Tibial artery (tissue), 4 donors: ENCODE data around the gene BAIAP2L1.

ENCODE experiments used
- DNase-seq, 2 donors: peaks; one replicate each; pipeline ENCODE4 v3.0.0-alpha.2; 2019
- H3K27ac ChIP-seq, 2 donors: fragments of 200-600 bp; sonication (generic) in 1 of 2; 1 replicate in 1 of 2; 2 replicates in 1 of 2; pipeline ENCODE4 v1.5.1; 2018 to 2019; ENCODE audit warnings: mild to moderate bottlenecking in 1 of 2
- H3K27me3 ChIP-seq, 2 donors: fragments of 200-600 bp; sonication (generic) in 1 of 2; one replicate each; pipeline versions ENCODE4 v1.5.1 to v1.6.0; 2016 to 2019
- H3K36me3 ChIP-seq, 3 donors: fragments of 200-600 bp; sonication (generic) in 2 of 3; one replicate each; pipeline ENCODE4 v1.5.1; 2016 to 2019; ENCODE audit warnings: mild to moderate bottlenecking in 2 of 3
- H3K4me1 ChIP-seq, 4 donors: fragments of 200-600 bp; sonication (generic) in 2 of 4; 1 replicate in 3 of 4; 2 replicates in 1 of 4; pipeline ENCODE4 v1.5.1; 2016 to 2019
- H3K4me3 ChIP-seq, 2 donors: fragments of 200-600 bp; sonication (generic) in 1 of 2; 1 replicate in 1 of 2; 2 replicates in 1 of 2; pipeline ENCODE4 v1.5.1; 2018 to 2019; ENCODE audit warnings: mild to moderate bottlenecking in 2 of 2
- H3K9me3 ChIP-seq, 3 donors: fragments of 200-600 bp; sonication (generic) in 1 of 3; one replicate each; pipeline ENCODE4 v1.5.1; 2016 to 2019
- CTCF ChIP-seq, 2 experiments: fragments of 200-600 bp in 1 of 2; fragments of 450-650 bp in 1 of 2; IDR thresholded peaks; one replicate each; pipeline ENCODE4 v1.5.1; 2017 to 2019; ENCODE audit warnings: antibody characterized with exemption in 2 of 2, mild to moderate bottlenecking in 1 of 2, moderate library complexity in 1 of 2
- intact Hi-C: fragments of 100-400 bp; cut with DNase I; formaldehyde crosslinking; loops from one replicate; pipeline ENCODE4 v1.15.0; 2023; ENCODE audit warnings: low total_unique reads

BAIAP2L1 gene

GRCh38 chr7:98278408-98278807 lies 122.5 kb downstream of the BAIAP2L1 start:
- Histone ChIP-seq H3K27ac (no peak overlapping the region), H3K36me3 (no peaks in the 10 kb centered on the region), H3K27me3 (no peaks in the 10 kb centered on the region), H3K9me3 (no peaks in the 10 kb centered on the region), H3K4me3 (no peak overlapping the region), H3K4me1 (peaks cover 0 to 28% (median 11%) of the 10 kb centered on the region in 4 donors)
- no peak for DNase-seq
- no peak for TF ChIP-seq CTCF (IDR thresholded peaks at IDR 0.05)
- intact Hi-C loops: no loop called here

DNA sequence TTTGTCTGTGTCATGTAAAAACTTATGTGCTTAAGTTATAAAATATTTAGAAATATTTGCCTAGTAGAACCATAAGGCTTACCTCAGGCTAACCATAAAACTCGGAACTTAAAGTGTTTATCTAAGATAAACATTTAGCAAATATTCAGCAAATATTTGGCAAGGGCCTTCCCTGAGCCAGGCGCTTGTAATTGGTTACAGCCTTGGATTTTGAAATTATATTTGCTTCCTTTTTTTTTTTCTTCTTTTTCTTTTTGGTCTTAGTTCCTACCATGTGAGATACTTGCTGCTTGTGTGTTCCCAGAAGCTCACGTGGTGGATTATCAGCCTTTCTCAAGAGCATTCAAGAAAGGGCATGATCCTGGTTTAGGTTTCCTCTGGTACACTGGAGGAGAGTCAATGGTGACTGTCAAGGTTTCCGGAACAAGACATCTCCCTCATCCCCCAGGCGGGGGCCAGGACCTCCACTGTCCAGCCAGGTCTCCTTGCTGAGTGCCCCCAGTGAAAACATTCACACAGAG lies 124.6 kb downstream of the BAIAP2L1 start:
- peak in 1 of 2 donors; percentile 52 for DNase-seq
- no peak for TF ChIP-seq CTCF (IDR thresholded peaks at IDR 0.05)

GRCh38 chr7:98267303-98267702 lies 133.6 kb downstream of the BAIAP2L1 start:
- TF ChIP-seq CTCF (IDR thresholded peaks at IDR 0.05): no peak
- Histone ChIP-seq H3K4me1 (no peaks in the 10 kb centered on the region), H3K9me3 (no peaks in the 10 kb centered on the region), H3K36me3 (peaks cover 0 to 4% (median 1%) of the 10 kb centered on the region in 3 donors), H3K27me3 (no peaks in the 10 kb centered on the region), H3K4me3 (no peak overlapping the region), H3K27ac (no peak overlapping the region)
- intact Hi-C loops: no loop called here
- no peak for DNase-seq

More for the DNA sequence above, 124.6 kb downstream of the BAIAP2L1 start:
- intact Hi-C loops: no loop called here
- no peaks in the 10 kb centered on the region for H3K36me3 ChIP-seq
- peaks cover 0 to 17% (median 5%) of the 10 kb centered on the region in 4 donors for H3K4me1 ChIP-seq
- H3K27ac ChIP-seq: peak overlapping the region in 1 of 2 donors; percentile 58
- H3K9me3 ChIP-seq: no peaks in the 10 kb centered on the region
- H3K4me3 ChIP-seq: no peak overlapping the region
- no peaks in the 10 kb centered on the region for H3K27me3 ChIP-seq

DNA sequence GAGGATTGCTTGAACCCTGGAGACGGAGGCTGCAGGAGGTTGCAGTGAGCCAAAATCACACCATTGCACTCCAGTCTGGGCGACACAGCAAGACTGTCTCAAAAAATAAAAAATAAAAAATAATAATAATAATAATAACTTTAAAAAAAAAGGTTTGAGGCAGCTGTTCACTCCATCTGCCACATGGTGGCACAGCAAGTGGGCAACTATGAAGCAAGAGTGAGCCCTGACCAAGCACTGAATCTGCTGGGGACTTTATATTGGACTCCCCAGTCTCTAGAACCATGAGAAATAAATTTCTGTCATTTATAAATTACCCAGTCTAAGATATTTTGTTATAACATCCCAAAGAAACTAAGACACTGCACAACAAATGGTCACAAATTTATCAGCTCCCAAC lies 134.1 kb downstream of the BAIAP2L1 start:
- DNase-seq: no peak
- no peaks in the 10 kb centered on the region for H3K4me1 ChIP-seq
- no peaks in the 10 kb centered on the region for H3K27me3 ChIP-seq
- intact Hi-C loops: no loop called here
- no peaks in the 10 kb centered on the region for H3K9me3 ChIP-seq
- H3K4me3 ChIP-seq: no peak overlapping the region
- no peak overlapping the region for H3K27ac ChIP-seq
- H3K36me3 ChIP-seq: peaks cover 0 to 6% (median 4%) of the 10 kb centered on the region in 3 donors
- TF ChIP-seq CTCF (IDR thresholded peaks at IDR 0.05): peak; percentile 27 to 30

GRCh38 chr7:98265841-98266271 lies 135.0 kb downstream of the BAIAP2L1 start:
- H3K27ac ChIP-seq: no peak overlapping the region
- H3K4me1 ChIP-seq: no peaks in the 10 kb centered on the region
- no peaks in the 10 kb centered on the region for H3K27me3 ChIP-seq
- H3K4me3 ChIP-seq: no peak overlapping the region
- peaks cover 0 to 16% (median 8%) of the 10 kb centered on the region in 3 donors for H3K36me3 ChIP-seq
- intact Hi-C loops: no loop called here
- no peak for TF ChIP-seq CTCF (IDR thresholded peaks at IDR 0.05)
- H3K9me3 ChIP-seq: no peaks in the 10 kb centered on the region
- no peak for DNase-seq

DNA sequence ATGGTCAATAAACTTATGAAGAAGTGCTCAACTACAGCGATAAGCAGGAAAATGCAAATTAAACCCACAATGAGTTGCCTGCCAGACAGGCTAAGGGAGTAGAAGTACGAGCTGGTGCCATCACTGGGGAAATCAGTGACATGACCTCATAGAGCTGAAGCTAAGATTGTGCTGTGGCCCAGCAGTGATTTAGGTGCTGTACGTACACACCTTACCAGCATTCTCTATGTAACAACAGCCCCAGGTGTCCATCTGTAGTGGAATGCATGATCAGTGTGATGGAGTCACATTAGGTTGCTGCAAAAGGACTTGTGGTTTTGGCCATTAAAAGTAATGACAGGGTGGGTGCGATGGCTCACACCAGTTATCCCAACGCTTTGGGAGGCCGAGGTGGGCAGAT lies 143.2 kb downstream of the BAIAP2L1 start:
- H3K27ac ChIP-seq: no peak overlapping the region
- no peak for DNase-seq
- intact Hi-C loops: no loop called here
- H3K4me1 ChIP-seq: peaks cover 0 to 11% (median 8%) of the 10 kb centered on the region in 4 donors
- H3K9me3 ChIP-seq: no peaks in the 10 kb centered on the region
- peaks cover 7 to 40% (median 22%) of the 10 kb centered on the region in 3 donors for H3K36me3 ChIP-seq
- no peaks in the 10 kb centered on the region for H3K27me3 ChIP-seq
- no peak for TF ChIP-seq CTCF (IDR thresholded peaks at IDR 0.05)
- H3K4me3 ChIP-seq: no peak overlapping the region
